Measurements from ENCODE around the gene FSTL1. TPM values are rescaled to one million over a fixed set of nuclear protein-coding genes. Genes with fewer than 3 reads are reported as not detected.

Gene FSTL1
- total RNA-seq, 6 experiments from 2014 or later, result 32.8 to 50.0 (median 45.5) TPM

DNA sequence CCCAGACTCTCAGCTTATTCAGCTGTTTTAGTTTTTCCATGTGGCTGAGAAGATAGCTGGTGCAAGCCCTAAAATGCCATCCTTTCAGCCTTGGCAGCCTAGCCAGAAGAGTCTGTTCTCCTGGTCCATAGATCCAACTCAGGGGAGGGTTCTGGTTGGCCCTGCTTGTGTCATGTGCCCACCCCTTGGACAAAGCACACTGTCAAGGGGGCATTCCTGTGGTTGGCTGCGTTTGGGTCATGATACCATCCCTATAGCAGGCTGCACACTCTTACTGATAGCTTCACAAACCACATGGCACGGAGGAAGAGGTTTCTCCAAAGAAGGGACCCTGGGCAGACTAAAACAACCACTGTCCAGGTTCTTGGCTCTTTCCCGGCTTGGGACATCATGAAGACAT, 8.4 kb upstream of the FSTL1 start:
- H3K36me3 ChIP-seq, result no peaks in the 10 kb centered on the region
- intact Hi-C loops (cut with DNase I), result no loop called here
- H3K9me3 ChIP-seq, result no peaks in the 10 kb centered on the region
- TF ChIP-seq, protein P1, sequence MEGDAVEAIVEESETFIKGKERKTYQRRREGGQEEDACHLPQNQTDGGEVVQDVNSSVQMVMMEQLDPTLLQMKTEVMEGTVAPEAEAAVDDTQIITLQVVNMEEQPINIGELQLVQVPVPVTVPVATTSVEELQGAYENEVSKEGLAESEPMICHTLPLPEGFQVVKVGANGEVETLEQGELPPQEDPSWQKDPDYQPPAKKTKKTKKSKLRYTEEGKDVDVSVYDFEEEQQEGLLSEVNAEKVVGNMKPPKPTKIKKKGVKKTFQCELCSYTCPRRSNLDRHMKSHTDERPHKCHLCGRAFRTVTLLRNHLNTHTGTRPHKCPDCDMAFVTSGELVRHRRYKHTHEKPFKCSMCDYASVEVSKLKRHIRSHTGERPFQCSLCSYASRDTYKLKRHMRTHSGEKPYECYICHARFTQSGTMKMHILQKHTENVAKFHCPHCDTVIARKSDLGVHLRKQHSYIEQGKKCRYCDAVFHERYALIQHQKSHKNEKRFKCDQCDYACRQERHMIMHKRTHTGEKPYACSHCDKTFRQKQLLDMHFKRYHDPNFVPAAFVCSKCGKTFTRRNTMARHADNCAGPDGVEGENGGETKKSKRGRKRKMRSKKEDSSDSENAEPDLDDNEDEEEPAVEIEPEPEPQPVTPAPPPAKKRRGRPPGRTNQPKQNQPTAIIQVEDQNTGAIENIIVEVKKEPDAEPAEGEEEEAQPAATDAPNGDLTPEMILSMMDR (IDR thresholded peaks at IDR 0.05), result no peak
- no peak for TF ChIP-seq POLR2A (IDR thresholded peaks at IDR 0.05)
- DNase-seq, result no peak
- ATAC-seq, result no peak
- no peak overlapping the region for H3K27ac ChIP-seq
- no CpG with 5 or more reads among the region's 3 CpGs for WGBS (ENCODE audit: insufficient coverage, low coverage, low lambda C conversion rate, missing lambda C conversion rate)
- no peaks in the 10 kb centered on the region for H3K27me3 ChIP-seq
- no peaks in the 10 kb centered on the region for H3K4me1 ChIP-seq
- H3K4me3 ChIP-seq, result no peak overlapping the region

DNA sequence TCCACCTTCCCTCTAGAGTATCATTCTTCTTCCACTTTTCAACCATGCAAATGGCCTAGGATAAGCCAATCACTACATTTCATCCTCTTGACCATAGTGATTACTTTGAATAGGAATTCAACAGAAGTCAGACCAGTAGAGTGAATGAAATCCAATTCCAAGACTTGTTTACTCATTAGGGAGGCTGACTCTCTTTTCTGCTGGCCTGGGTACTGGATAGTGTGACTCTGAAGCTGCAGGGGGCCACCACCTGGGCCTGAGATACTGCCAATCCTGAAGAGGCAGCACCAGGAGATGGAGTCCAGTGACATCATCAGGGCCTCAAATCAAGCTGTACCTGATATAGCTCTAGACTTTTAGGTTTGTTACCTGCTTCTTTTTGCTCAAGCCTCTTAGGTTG, 7.0 kb upstream of the FSTL1 start:
- H3K27me3 ChIP-seq, result no peaks in the 10 kb centered on the region

DNA sequence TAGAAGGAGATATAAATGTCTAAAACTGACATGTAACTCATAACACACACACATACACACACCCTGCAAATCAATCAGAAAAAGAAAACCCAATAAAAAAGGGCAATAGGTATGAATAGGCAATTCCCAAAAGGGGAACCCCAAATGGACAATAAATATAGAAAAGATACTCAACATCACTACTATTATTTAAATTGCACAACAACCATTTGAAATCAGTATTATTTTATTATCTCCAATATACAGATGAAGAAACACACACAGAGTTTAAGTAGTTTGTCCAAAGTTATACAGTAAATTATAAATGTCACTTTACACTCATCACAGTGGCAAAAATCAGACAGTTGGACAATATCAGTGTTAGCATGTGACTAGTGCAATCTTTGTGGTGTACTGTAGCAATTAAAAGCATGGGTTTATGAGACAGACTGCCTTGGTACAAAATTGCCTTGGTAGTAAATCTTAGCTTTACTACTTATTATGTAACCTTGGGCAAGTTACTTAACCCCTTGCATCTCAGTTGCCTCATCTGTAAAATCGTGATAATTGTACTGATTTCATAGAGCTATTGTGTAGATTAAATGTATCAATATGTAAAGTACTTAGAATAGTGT, 3.4 kb upstream of the FSTL1 start:
- no peaks in the 10 kb centered on the region for H3K4me1 ChIP-seq
- DNase-seq, result no peak
- H3K4me3 ChIP-seq, result no peak overlapping the region
- no peak overlapping the region for H3K27ac ChIP-seq
- intact Hi-C loops (cut with DNase I), result no loop called here
- WGBS (ENCODE audit: insufficient coverage, low coverage, low lambda C conversion rate, missing lambda C conversion rate), result 53% methylated on average over 1 of the region's 1 CpG
- ATAC-seq, result no peak
- TF ChIP-seq, protein P1 (IDR thresholded peaks at IDR 0.05), result no peak
- no peak for TF ChIP-seq POLR2A (IDR thresholded peaks at IDR 0.05)
- no peaks in the 10 kb centered on the region for H3K9me3 ChIP-seq
- H3K36me3 ChIP-seq, result no peaks in the 10 kb centered on the region
- no peaks in the 10 kb centered on the region for H3K27me3 ChIP-seq

More for the DNA sequence above, 7.0 kb upstream of the FSTL1 start:
- Histone ChIP-seq H3K36me3 (no peaks in the 10 kb centered on the region), H3K4me1 (no peaks in the 10 kb centered on the region), H3K4me3 (no peak overlapping the region), H3K9me3 (no peaks in the 10 kb centered on the region), H3K27ac (no peak overlapping the region)
- intact Hi-C loops (cut with DNase I), result no loop called here
- no peak for ATAC-seq
- TF ChIP-seq, protein P1 (IDR thresholded peaks at IDR 0.05), result no peak
- TF ChIP-seq POLR2A (IDR thresholded peaks at IDR 0.05), result no peak
- no peak for DNase-seq

DNA sequence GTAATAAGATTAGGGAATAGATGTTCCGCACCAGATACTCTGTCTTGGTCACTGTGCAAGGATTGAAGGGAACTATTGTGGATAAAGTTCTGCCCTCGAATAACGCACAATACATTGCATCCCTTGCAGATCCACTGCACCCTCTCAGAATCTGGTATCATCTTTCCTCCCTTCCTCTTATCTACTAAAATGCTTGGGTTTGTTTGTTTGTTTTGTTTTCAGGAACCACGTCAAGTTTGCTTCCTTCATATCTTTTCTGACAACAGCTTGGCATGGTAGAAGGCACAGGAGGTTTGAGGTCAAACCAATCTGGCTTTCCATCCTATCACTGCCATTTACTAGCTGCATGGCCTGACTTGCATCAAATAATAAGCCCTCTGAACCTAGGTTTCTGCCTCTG, 2.0 kb upstream of the FSTL1 start:
- Histone ChIP-seq H3K9me3 (no peaks in the 10 kb centered on the region), H3K27ac (no peak overlapping the region), H3K36me3 (no peaks in the 10 kb centered on the region), H3K4me1 (no peaks in the 10 kb centered on the region), H3K27me3 (no peaks in the 10 kb centered on the region), H3K4me3 (no peak overlapping the region)
- ATAC-seq (no peak), DNase-seq (no peak)
- intact Hi-C loops (cut with DNase I), result no loop called here
- WGBS (ENCODE audit: insufficient coverage, low coverage, low lambda C conversion rate, missing lambda C conversion rate), result 69% methylated on average over 4 of the region's 4 CpGs
- TF ChIP-seq POLR2A (IDR thresholded peaks at IDR 0.05), result no peak
- TF ChIP-seq, protein P1 (IDR thresholded peaks at IDR 0.05), result no peak

DNA sequence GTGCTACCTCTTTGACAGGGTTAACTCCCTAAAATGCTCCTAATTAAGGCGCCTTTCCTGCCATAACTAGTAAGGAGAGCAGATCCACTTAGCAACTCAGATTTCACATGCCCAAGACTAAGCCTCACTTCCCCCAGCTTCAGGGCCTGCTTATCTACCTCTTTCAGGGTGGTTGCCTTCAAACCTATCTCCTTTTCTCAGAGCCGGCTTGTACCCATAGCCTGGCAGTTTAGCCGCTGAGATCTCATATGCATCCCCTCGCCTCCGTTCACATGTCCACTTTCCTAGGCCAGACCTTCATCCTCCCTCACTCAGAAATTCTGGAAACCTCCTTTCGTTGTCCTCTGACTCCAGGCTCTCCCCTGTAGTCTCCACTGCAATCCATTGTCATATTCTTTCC, 1.0 kb upstream of the FSTL1 start:
- H3K4me3 ChIP-seq, result no peak overlapping the region

More for the DNA sequence above, 1.0 kb upstream of the FSTL1 start:
- Histone ChIP-seq H3K4me1 (no peaks in the 10 kb centered on the region), H3K9me3 (no peaks in the 10 kb centered on the region), H3K27me3 (no peaks in the 10 kb centered on the region), H3K27ac (no peak overlapping the region), H3K36me3 (no peaks in the 10 kb centered on the region)
- TF ChIP-seq, protein P1 (IDR thresholded peaks at IDR 0.05), result no peak
- TF ChIP-seq POLR2A (IDR thresholded peaks at IDR 0.05), result no peak
- no peak for ATAC-seq
- WGBS (ENCODE audit: insufficient coverage, low coverage, low lambda C conversion rate, missing lambda C conversion rate), result 96% methylated on average over 6 of the region's 6 CpGs
- DNase-seq, result no peak
- intact Hi-C loops (cut with DNase I), result no loop called here

All from right lobe of liver (tissue), 6 donors.